NCI-H524 treated with DMSO at 0.1 percent for 48 hours (cell line): ENCODE data around the gene DENND1A.

Experiments used
- DNase-seq: peaks from one replicate; lab custom pipeline; 2025; lab: John Stamatoyannopoulos, UW

Gene DENND1A

GRCh38 chr9:123725389-123725788 is 204.5 kb downstream of the DENND1A start:
- DNase-seq: no peak

GRCh38 chr9:123724211-123724796 is 205.6 kb downstream of the DENND1A start:
- DNase-seq: no peak

- DNase-seq: no peak
Observed at GRCh38 chr9:123723135-123723875, 206.6 kb downstream of the DENND1A start.

GRCh38 chr9:123722378-123722777 is 207.5 kb downstream of the DENND1A start:
- no peak for DNase-seq

GRCh38 chr9:123718188-123718587 is 211.7 kb downstream of the DENND1A start:
- DNase-seq: peak; percentile 46

GRCh38 chr9:123717581-123718175 is 212.2 kb downstream of the DENND1A start:
- no peak for DNase-seq

- no peak for DNase-seq
Observed at GRCh38 chr9:123716339-123716945, 213.5 kb downstream of the DENND1A start.

- DNase-seq: no peak
Observed at GRCh38 chr9:123715258-123715657, 214.7 kb downstream of the DENND1A start.

- DNase-seq: peak; percentile 48
Observed at GRCh38 chr9:123713282-123713681, 216.6 kb downstream of the DENND1A start.

- DNase-seq: no peak
Observed at GRCh38 chr9:123712399-123712798, 217.5 kb downstream of the DENND1A start.

GRCh38 chr9:123710299-123710698 is 219.6 kb downstream of the DENND1A start:
- no peak for DNase-seq

- DNase-seq: no peak
Observed at GRCh38 chr9:123702483-123702882, 227.4 kb downstream of the DENND1A start.

- no peak for DNase-seq
Observed at GRCh38 chr9:123697686-123698085, 232.2 kb downstream of the DENND1A start.

- DNase-seq: no peak
Observed at GRCh38 chr9:123696476-123696875, 233.4 kb downstream of the DENND1A start.

GRCh38 chr9:123695386-123695785 is 234.5 kb downstream of the DENND1A start:
- DNase-seq: no peak

- no peak for DNase-seq
Observed at GRCh38 chr9:123691765-123692303, 238.1 kb downstream of the DENND1A start.

- DNase-seq: no peak
Observed at GRCh38 chr9:123689701-123690428, 240.1 kb downstream of the DENND1A start.

GRCh38 chr9:123687246-123687751 is 242.6 kb downstream of the DENND1A start:
- no peak for DNase-seq

GRCh38 chr9:123686829-123687192 is 243.1 kb downstream of the DENND1A start:
- no peak for DNase-seq

GRCh38 chr9:123686131-123686828 is 243.6 kb downstream of the DENND1A start:
- DNase-seq: no peak

- no peak for DNase-seq
Observed at GRCh38 chr9:123685489-123686083, 244.3 kb downstream of the DENND1A start.
